T-helper 17 cell (primary cell): ENCODE measurements around the gene CAMSAP3. TPM values are rescaled to one million over a fixed set of nuclear protein-coding genes. Genes with fewer than 3 reads are reported as not detected.
"Not testable (repeated sequence)": the region's sequence is repeated elsewhere in the genome, so short reads cannot be mapped to it uniquely, and the experiment has no call there.

Experiments used
- ATAC-seq: fragments of 150-1000 bp; cut with Tn5 transposase; 2 replicates; pipeline ENCODE4 v1.10.0; 2021; ENCODE audit warnings: mild to moderate bottlenecking, moderate library complexity
- DNase-seq, 3 donors: peaks; one replicate each; pipeline versions ENCODE4 v3.0.0 to v3.0.0-alpha.2; 2020 to 2021
- H3K9me3 ChIP-seq: one replicate; pipeline ENCODE4 v1.7.0; 2013; ENCODE audit warnings: low read length, mild to moderate bottlenecking; ENCODE audit not compliant: control insufficient read depth, poor library complexity, severe bottlenecking
- H3K27ac Mint-ChIP-seq: one replicate; pipeline ENCODE4 v1.8.0; 2022; ENCODE audit warnings: mild to moderate bottlenecking, moderate library complexity, mixed read lengths
- H3K27me3 Mint-ChIP-seq: one replicate; pipeline ENCODE4 v1.8.0; 2022; ENCODE audit warnings: mixed read lengths
- H3K36me3 Mint-ChIP-seq: one replicate; pipeline ENCODE4 v1.8.0; 2022; ENCODE audit warnings: low read depth, mixed read lengths
- H3K4me1 Mint-ChIP-seq: one replicate; pipeline ENCODE4 v1.8.0; 2022; ENCODE audit warnings: mild to moderate bottlenecking, mixed read lengths
- H3K4me3 Mint-ChIP-seq: one replicate; pipeline ENCODE4 v1.8.0; 2022; ENCODE audit warnings: mild to moderate bottlenecking, moderate library complexity, mixed read lengths
- total RNA-seq, 4 donors: library from RNA in 2 of 4; stranded (reverse) in 2 of 4; gene quantifications; one replicate each; pipeline ENCODE4 v1.2.3 and lab custom pipeline; 2022 to 2026

The CAMSAP3 gene
- total RNA-seq, 2 donors from 2014 or later: 0.12 to 0.44 TPM

- Mint-ChIP-seq H3K4me3 (peak within 1 kb of the TSS; percentile 87), H3K4me1 (peaks cover 16% of the 10 kb centered on the region), H3K27ac (peak within 1 kb of the TSS; percentile 83), H3K36me3 (peaks cover 6% of the 10 kb centered on the region), H3K27me3 (no peaks in the 10 kb centered on the region)
- DNase-seq: peak; percentile 92 to 96 (median 95)
- peak; percentile 97 for ATAC-seq
- H3K9me3 ChIP-seq: no peaks in the 10 kb centered on the region
Measured at GRCh38 chr19:7636691-7637373, 41.2 kb downstream of the CAMSAP3 start, which contains the start of gene STXBP2. TSS of gene STXBP2 (plus strand) at chr19:7637110. CDS start at chr19:7637150, 40 bp downstream.

GRCh38 chr19:7637374-7638256 lies 42.0 kb downstream of the CAMSAP3 start:
- H3K9me3 ChIP-seq: no peaks in the 10 kb centered on the region
- ATAC-seq (peak; percentile 26), DNase-seq (no peak)
- Mint-ChIP-seq H3K4me3 (peak overlapping the region; percentile 87), H3K36me3 (peaks cover 6% of the 10 kb centered on the region), H3K27me3 (no peaks in the 10 kb centered on the region), H3K27ac (peak overlapping the region; percentile 83), H3K4me1 (peaks cover 16% of the 10 kb centered on the region)

GRCh38 chr19:7638802-7639465 lies 43.3 kb downstream of the CAMSAP3 start:
- H3K27ac Mint-ChIP-seq: peak overlapping the region; percentile 83

GRCh38 chr19:7639863-7640348 lies 44.2 kb downstream of the CAMSAP3 start:
- Mint-ChIP-seq H3K27me3 (no peaks in the 10 kb centered on the region), H3K4me3 (no peak overlapping the region), H3K27ac (no peak overlapping the region), H3K4me1 (peaks cover 11% of the 10 kb centered on the region), H3K36me3 (peaks cover 6% of the 10 kb centered on the region)
- DNase-seq (no peak), ATAC-seq (no peak)
- no peaks in the 10 kb centered on the region for H3K9me3 ChIP-seq

More at GRCh38 chr19:7638802-7639465, 43.3 kb downstream of the CAMSAP3 start:
- H3K4me1 Mint-ChIP-seq: peaks cover 14% of the 10 kb centered on the region
- DNase-seq (no peak), ATAC-seq (no peak)
- H3K4me3 Mint-ChIP-seq: no peak overlapping the region
- H3K27me3 Mint-ChIP-seq: no peaks in the 10 kb centered on the region
- no peaks in the 10 kb centered on the region for H3K9me3 ChIP-seq
- H3K36me3 Mint-ChIP-seq: peaks cover 6% of the 10 kb centered on the region

- H3K27ac Mint-ChIP-seq: no peak overlapping the region
- H3K36me3 Mint-ChIP-seq: peaks cover 9% of the 10 kb centered on the region
- ATAC-seq (no peak), DNase-seq (no peak)
- H3K9me3 ChIP-seq: no peaks in the 10 kb centered on the region
- H3K4me3 Mint-ChIP-seq: no peak overlapping the region
- no peaks in the 10 kb centered on the region for H3K27me3 Mint-ChIP-seq
- H3K4me1 Mint-ChIP-seq: peaks cover 13% of the 10 kb centered on the region
Measured at GRCh38 chr19:7640803-7641202, 45.1 kb downstream of the CAMSAP3 start.

GRCh38 chr19:7641290-7642276 lies 45.9 kb downstream of the CAMSAP3 start:
- H3K4me3 Mint-ChIP-seq: no peak overlapping the region
- no peaks in the 10 kb centered on the region for H3K9me3 ChIP-seq
- peaks cover 10% of the 10 kb centered on the region for H3K36me3 Mint-ChIP-seq
- H3K27ac Mint-ChIP-seq: no peak overlapping the region
- no peaks in the 10 kb centered on the region for H3K27me3 Mint-ChIP-seq
- peaks cover 14% of the 10 kb centered on the region for H3K4me1 Mint-ChIP-seq
- no peak for ATAC-seq
- no peak for DNase-seq

GRCh38 chr19:7642295-7643030 lies 46.8 kb downstream of the CAMSAP3 start:
- no peaks in the 10 kb centered on the region for H3K27me3 Mint-ChIP-seq
- no peak overlapping the region for H3K27ac Mint-ChIP-seq
- no peaks in the 10 kb centered on the region for H3K9me3 ChIP-seq
- no peak overlapping the region for H3K4me3 Mint-ChIP-seq
- peaks cover 10% of the 10 kb centered on the region for H3K36me3 Mint-ChIP-seq
- H3K4me1 Mint-ChIP-seq: peaks cover 14% of the 10 kb centered on the region
- DNase-seq (no peak), ATAC-seq (no peak)

GRCh38 chr19:7643031-7643415 lies 47.4 kb downstream of the CAMSAP3 start:
- Mint-ChIP-seq H3K27me3 (no peaks in the 10 kb centered on the region), H3K36me3 (peaks cover 10% of the 10 kb centered on the region), H3K27ac (no peak overlapping the region), H3K4me3 (no peak overlapping the region), H3K4me1 (peaks cover 14% of the 10 kb centered on the region)
- no peaks in the 10 kb centered on the region for H3K9me3 ChIP-seq
- DNase-seq (no peak), ATAC-seq (no peak)

- H3K36me3 Mint-ChIP-seq: peaks cover 10% of the 10 kb centered on the region
- H3K4me1 Mint-ChIP-seq: peaks cover 14% of the 10 kb centered on the region
- peak overlapping the region; percentile 57 for H3K27ac Mint-ChIP-seq
- DNase-seq, H3K9me3 ChIP-seq, H3K27me3 Mint-ChIP-seq, H3K4me3 Mint-ChIP-seq: not testable (repeated sequence)
- peak; percentile 46 for ATAC-seq
Measured at GRCh38 chr19:7643629-7644549, 48.2 kb downstream of the CAMSAP3 start.

- Mint-ChIP-seq H3K27me3 (no peaks in the 10 kb centered on the region), H3K4me1 (peaks cover 14% of the 10 kb centered on the region), H3K27ac (no peak overlapping the region), H3K4me3 (no peak overlapping the region), H3K36me3 (peaks cover 10% of the 10 kb centered on the region)
- H3K9me3 ChIP-seq: no peaks in the 10 kb centered on the region
- ATAC-seq (no peak), DNase-seq (no peak)
Measured at GRCh38 chr19:7644550-7644877, 48.9 kb downstream of the CAMSAP3 start.

GRCh38 chr19:7645163-7645562 lies 49.5 kb downstream of the CAMSAP3 start:
- no peaks in the 10 kb centered on the region for H3K9me3 ChIP-seq
- Mint-ChIP-seq H3K27me3 (no peaks in the 10 kb centered on the region), H3K27ac (no peak overlapping the region), H3K4me3 (no peak overlapping the region), H3K36me3 (peaks cover 6% of the 10 kb centered on the region), H3K4me1 (peaks cover 7% of the 10 kb centered on the region)
- ATAC-seq: no peak
- no peak for DNase-seq
